ENCODE results near the gene PRG2.
A peak's percentile ranks its signal among the peaks of the same experiment; 100 is the strongest.

Gene PRG2

DNA sequence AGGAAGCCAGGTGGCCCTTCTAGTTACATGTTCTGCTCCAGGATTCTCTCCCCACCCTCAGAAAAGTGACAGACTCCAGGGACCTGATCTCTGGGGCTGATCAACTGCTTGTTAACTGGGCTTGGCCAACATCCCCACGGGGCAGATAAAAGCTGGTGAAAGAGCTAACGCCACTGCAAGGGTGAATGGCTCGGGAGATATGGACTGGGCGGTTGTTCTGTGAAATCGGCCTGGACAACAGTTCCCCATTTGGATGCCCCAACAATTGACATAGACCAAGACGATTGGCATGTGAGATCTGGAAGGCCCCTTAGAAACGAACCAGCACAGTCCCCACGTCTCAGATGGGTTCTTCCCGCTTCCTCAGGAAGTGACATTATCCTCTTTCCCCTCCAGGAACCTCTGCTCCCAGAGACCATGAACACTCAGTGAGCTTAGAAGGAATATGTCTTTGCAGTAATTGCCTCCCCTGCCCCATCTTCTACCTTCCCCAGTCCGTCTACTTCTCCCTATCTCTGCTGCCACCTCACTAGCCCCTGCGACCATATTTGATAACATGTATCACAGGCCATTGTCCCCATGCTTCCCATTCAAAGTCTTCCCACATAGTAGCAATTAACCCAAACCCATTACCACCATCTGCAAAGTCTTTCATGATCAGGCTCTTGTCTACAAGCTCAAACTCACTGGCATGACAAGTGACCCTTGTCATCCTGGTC is 5.6 kb upstream of the PRG2 start:
- no peak for DNase-seq (ENCODE audit: low spot score)

GRCh38 chr11:57394203-57394965 is 3.9 kb upstream of the PRG2 start:
- DNase-seq (ENCODE audit: low spot score): no peak

GRCh38 chr11:57392763-57393105 is 2.3 kb upstream of the PRG2 start:
- no peak for DNase-seq (ENCODE audit: low spot score)

- no peak for DNase-seq (ENCODE audit: low spot score)
Measured at GRCh38 chr11:57392066-57392762, 1.8 kb upstream of the PRG2 start.

- DNase-seq (ENCODE audit: low spot score): no peak
Measured at GRCh38 chr11:57391539-57391938, 1.1 kb upstream of the PRG2 start.

DNA sequence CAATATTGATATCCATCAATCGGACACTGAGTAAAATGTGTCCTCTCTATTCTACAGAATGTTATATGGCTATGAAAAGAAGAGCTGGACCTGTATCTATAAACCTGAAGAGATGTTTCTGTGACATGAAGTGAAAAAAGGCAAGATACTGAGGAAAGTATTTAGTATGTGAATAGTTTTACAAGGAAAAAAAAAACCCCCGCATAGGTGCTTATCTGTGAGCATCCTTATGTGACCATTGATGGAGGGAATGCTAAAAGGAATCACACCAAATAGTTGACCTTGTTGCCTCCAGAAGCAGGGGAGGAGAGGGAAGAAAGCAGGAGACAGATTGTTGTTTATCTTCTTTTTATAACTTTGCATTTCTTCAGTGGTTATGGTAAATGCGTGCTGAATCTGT is 661 bp upstream of the PRG2 start:
- no peak for DNase-seq (ENCODE audit: low spot score)

DNA sequence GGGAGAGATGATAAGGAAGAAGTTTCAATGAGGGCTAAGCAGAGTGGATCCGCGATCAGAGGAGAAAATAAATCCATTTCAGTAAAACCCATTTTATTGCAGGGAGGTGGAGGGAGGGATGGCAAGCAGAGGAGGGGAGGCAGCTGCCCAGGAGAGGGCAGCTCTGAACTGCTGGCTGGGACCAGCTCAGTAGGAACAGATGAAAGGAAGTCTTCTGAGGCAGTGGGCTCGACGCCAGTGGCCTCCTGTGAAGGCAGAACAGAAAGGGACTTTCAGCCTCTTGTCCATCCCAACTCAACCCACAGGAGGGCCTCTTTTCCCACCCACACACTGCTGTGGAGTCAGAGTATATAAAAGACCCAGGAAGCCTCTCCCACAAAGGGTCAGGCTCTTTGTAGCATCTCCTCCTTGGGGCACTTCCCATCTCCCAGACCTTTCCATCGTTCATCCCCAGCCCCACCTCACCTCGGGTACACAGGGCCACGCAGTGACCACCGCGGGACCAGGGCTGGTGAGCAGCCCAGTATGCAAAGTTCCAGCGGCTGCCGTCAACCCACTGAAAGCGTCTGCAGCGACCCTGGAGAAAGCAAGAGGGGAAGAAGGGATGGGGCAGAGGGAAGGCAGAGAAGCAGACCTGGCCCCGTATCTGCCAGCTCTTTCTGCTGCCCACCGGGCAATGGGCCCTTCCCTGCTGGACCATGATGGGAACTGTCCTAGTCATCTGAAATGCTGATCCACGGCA is 3.0 kb downstream of the PRG2 start:
- no peak for DNase-seq (ENCODE audit: low spot score)

GRCh38 chr11:57386178-57386940 is 4.1 kb downstream of the PRG2 start:
- DNase-seq (ENCODE audit: low spot score): no peak

DNA sequence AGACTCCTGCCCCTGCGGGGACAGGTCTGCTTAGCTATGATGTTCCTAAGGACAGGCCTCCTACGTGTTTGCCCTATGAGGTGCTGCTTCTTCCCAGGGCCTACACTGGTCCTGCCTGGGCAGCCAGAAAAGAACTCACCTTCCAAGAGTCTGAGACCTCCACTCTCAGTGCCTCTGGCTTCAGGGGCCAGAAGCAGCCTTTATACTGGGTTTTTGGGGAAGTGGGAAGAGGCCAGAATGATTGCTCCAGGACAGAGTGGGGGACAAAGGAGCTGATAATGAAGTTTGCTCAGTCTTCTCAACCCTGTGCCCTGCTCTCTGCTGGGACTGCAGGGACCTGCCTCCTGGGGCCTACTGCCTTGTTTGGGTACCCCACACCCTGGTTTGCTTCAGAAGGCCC is 9.5 kb downstream of the PRG2 start, which contains the start of gene PRG3:
Gene PRG3 (minus strand): TSS at position 176 of the 400 bp plus-strand sequence. CDS start 442 bp downstream, outside the sequence.
- no peak for DNase-seq (ENCODE audit: low spot score)

DNA sequence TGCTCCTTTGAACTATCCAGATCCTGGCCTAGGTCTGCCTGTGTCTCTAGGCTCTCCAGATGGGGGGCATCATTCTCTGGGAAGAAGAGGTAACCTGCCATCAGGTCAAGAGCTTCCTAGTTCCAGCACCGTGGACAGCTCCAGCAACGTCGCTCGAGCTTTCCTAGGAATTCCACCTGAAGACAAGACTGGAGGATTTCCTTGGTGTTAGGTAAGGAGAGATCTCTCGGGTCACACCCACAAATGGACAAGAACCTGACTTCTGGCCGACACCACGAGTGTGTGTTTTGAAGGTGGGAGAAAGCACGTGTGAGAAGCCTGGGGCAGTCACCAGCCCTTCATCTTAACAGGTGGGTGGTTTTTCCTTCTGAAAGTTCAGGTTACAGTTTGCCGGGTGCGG is 10.7 kb downstream of the PRG2 start:
- DNase-seq (ENCODE audit: low spot score): peak; percentile 69

DNA sequence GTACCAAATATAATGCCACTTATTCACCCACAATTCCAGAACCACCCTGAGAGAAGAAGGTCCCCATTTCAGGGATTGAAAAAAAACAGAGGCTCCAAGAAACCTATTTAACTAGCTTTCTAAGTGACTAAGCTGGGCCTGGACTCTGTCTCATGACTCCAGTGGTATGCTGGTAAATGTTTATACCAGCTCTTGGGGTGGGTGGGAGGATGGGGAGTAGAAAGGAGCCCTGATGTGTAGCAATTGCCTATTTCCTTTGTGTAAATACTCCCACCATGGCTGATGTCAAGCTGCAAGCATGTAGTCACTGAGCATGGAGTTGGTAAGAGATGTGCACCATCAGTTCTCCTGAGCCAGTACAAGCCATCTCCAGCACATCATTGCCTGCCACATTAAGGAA is 12.3 kb downstream of the PRG2 start:
- DNase-seq (ENCODE audit: low spot score): no peak

DNA sequence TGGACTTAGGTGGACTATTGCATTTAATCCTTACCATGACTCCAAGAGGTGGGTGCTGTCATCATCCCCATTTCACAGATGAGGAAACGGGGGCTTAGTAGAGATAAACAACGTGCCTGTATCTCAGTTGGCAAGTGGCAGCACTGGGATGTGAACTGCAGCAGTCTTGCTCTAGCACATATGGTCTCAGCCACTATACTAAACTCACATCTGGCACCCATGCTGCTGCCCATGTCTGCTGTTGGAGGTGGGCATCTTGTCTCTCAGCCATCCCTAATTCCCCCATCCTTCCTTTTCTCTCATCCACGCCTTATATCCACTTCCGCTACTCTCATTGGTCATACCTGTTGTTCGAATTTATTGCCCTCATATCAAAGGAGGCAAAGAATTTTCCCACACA is 13.3 kb downstream of the PRG2 start:
- no peak for DNase-seq (ENCODE audit: low spot score)

- no peak for DNase-seq (ENCODE audit: low spot score)
Measured at GRCh38 chr11:57376095-57377090, 14.1 kb downstream of the PRG2 start.

GRCh38 chr11:57375490-57375889 is 15.0 kb downstream of the PRG2 start:
- no peak for DNase-seq (ENCODE audit: low spot score)

DNA sequence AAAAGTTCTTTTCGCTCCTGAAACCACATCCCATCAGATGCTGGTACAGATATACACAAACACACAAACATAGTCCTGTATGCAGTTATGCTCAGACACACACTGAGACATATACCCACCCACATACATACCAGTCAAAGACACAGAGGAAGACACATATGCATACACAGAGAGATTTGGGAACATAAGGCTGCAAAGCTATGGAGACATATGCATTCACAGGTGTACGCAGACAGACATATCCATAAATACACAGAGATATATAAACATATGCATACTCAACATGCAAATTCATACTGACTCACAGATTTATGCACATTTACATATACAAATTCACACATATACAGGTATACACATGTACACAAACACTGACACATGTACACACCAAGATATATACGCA is 15.5 kb downstream of the PRG2 start:
- no peak for DNase-seq (ENCODE audit: low spot score)

- DNase-seq (ENCODE audit: low spot score): no peak
Measured at GRCh38 chr11:57373146-57373545, 17.3 kb downstream of the PRG2 start.

- DNase-seq (ENCODE audit: low spot score): no peak
Measured at GRCh38 chr11:57370941-57371340, 19.5 kb downstream of the PRG2 start.

DNA sequence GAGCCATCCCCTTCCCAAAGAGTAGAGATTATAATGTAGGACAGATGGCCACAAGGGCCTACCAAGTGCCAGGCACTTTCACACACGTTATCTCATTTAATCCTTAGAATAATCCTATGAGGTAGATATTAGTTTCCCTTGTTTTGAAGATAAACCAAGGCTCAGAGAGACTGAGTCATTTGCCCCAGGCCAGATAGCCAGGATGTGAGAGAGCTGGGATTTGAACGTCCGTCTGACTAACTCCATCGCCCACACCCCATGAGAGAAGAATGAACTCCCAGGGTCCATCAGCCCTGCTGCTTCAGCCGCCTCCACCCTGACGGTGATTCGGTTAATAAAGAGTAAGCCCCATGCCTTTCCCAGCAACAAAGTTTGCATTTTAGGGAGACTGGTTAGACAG is 20.2 kb downstream of the PRG2 start:
- no peak for DNase-seq (ENCODE audit: low spot score)

- no peak for DNase-seq (ENCODE audit: low spot score)
Measured at GRCh38 chr11:57368845-57369232, 21.6 kb downstream of the PRG2 start.

DNA sequence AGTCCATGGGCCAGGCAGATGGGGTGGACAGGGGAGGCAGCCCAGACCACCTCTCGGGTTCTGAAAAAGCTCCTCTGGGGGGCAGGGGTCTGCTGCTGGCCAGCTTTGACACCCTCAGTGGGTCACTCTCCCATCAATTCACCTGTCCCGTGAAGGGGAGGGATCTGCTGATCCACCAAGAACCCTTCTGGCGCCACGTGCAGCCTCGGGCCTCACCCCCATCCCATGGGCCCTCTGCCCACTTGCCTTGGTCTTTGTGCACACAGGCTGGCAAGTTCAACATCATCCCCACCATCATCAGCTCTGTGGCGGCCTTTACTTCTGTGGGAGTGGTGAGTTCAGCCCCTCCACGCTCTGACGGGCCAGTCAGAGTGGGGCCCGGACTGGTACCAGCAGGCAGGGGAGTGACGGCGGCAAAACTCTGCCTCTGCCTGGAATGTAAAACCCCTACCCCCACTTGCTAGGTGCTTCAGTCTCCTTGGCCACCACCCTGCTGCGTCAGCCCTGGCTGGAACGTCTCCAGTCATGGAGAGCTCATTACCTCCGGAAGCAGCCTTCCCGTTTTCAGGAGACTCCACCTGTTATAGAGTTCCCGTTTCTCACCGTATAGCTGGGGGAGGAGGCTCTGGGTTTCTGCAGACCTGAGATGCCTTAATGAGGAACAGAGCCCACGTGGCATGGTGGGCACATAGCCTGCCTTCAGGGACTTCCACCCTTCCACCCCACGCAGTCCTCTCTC is 22.2 kb downstream of the PRG2 start:
- no peak for DNase-seq (ENCODE audit: low spot score)
